GM12865 (cell line): Measurements from ENCODE around the gene NOSTRIN.
"Not testable (repeated sequence)": the region's sequence is repeated elsewhere in the genome, so short reads cannot be mapped to it uniquely, and the experiment has no call there.

Experiments used
- DNase-seq: peaks from one replicate; pipeline ENCODE4 v3.0.0; 2010; ENCODE audit warnings: low read depth
- H3K4me3 ChIP-seq: 2 replicates; pipeline ENCODE4 v1.5.1; 2011; ENCODE audit warnings: mild to moderate bottlenecking, low read depth, low read length, control low read depth
- TF ChIP-seq, protein P1 (sequence below): IDR thresholded peaks from 2 replicates; pipeline ENCODE4 v1.5.1; 2011; ENCODE audit warnings: low read length, control low read depth, low read depth, inconsistent platforms; ENCODE audit not compliant: insufficient read depth; ENCODE audit errors: missing control alignments

Gene NOSTRIN

DNA sequence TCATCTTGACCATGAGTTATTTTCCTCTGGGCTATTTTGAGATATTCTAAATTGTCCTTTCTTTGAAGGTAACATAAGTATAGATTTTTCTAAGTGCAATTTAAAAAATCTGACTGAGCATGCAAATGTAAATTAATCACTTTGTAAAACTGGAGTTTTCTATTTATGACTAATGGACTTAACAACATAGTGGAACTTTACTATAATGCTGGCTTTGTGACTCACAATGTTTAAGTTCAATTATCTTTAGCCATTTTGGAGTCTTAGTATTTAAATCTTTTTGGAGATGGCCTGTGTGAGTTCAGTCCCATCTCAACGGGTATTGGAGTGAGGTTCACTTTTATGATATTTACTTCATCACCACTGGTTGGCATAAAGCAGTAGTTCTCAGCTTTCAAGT is 35.2 kb upstream of the NOSTRIN start:
- TF ChIP-seq, protein P1, sequence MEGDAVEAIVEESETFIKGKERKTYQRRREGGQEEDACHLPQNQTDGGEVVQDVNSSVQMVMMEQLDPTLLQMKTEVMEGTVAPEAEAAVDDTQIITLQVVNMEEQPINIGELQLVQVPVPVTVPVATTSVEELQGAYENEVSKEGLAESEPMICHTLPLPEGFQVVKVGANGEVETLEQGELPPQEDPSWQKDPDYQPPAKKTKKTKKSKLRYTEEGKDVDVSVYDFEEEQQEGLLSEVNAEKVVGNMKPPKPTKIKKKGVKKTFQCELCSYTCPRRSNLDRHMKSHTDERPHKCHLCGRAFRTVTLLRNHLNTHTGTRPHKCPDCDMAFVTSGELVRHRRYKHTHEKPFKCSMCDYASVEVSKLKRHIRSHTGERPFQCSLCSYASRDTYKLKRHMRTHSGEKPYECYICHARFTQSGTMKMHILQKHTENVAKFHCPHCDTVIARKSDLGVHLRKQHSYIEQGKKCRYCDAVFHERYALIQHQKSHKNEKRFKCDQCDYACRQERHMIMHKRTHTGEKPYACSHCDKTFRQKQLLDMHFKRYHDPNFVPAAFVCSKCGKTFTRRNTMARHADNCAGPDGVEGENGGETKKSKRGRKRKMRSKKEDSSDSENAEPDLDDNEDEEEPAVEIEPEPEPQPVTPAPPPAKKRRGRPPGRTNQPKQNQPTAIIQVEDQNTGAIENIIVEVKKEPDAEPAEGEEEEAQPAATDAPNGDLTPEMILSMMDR = no peak
- H3K4me3 ChIP-seq = no peak overlapping the region
- DNase-seq = no peak

DNA sequence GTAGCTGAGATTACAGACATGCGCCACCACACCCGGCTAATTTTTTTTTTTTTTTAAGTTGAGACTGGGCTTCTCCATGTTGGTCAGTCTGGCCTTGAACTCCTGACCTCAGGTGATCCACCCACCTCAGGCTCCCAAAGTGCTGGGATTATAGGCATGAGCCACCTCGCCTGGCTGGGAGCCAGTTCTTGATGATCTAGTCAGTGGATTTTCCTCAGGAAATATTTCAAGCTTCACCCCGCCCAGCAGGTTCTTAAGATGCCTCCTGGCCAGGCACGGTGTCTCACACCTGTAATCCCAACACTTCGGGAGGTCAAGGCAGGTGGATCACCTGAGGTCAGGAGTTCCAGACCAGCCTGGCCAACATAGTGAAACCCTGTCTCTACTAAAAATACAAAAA is 34.1 kb upstream of the NOSTRIN start:
- DNase-seq = not testable (repeated sequence)

DNA sequence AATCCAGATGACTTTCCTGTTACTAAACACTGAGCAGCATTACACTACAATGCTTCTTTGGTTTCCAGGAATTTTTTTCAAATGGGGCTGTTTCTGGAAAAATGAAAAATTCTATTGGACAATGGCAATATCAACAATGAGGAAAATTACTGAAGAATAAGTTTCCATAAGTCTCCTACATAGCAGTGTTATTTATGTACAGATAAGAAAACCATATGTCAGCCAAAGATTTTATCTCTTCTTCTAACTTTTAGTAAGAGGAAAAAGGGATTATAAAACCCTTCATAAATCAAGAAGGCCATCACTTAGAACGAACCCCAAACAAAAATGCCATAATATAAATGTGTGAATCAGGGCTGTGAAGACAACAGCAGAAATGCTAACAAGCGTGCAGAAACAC is 31.6 kb upstream of the NOSTRIN start:
- DNase-seq = no peak
- TF ChIP-seq, protein P1 = no peak
- H3K4me3 ChIP-seq = no peak overlapping the region

More for the DNA sequence above, 34.1 kb upstream of the NOSTRIN start:
- H3K4me3 ChIP-seq = not testable (repeated sequence)

DNA sequence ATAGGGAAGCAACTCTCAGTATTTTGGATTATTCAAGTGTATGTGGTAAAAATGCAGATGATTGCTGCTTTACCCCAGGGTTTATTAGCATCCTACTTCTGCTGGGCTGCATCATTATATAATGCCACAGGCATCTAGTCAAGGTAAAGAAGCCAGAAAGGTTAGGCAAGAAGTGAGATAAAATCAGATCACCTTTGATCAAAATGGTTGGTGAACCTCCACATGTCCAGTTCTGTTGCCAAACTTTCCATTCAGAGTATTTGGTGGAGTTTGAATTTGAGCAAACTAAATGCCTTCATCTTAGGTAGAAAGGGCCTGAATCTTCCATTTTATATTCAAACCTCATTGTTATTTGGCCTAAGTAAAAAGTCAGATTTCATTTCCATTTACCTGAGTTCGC is 29.7 kb upstream of the NOSTRIN start:
- TF ChIP-seq, protein P1 = no peak
- no peak overlapping the region for H3K4me3 ChIP-seq
- DNase-seq = no peak

DNA sequence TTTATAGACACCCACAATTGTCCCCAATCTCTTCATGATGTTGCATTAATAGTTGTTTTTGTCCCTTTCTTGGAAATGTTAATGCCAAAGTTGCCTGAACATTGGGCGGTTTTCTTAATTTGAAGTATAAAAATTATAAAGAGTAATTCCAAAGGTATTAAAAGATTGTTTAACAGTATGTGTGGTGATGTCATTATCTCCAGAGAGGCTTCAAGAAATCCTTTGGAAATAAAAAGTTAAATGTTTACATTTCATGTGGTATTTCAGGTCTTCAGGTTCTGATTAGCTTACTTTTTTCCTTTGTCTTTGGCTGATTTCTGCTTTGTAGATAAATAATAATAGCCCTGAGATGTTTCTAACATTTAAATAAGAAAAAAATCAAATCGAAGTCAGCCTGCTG is 29.3 kb upstream of the NOSTRIN start:
- DNase-seq = no peak
- H3K4me3 ChIP-seq = no peak overlapping the region
- TF ChIP-seq, protein P1 = no peak

DNA sequence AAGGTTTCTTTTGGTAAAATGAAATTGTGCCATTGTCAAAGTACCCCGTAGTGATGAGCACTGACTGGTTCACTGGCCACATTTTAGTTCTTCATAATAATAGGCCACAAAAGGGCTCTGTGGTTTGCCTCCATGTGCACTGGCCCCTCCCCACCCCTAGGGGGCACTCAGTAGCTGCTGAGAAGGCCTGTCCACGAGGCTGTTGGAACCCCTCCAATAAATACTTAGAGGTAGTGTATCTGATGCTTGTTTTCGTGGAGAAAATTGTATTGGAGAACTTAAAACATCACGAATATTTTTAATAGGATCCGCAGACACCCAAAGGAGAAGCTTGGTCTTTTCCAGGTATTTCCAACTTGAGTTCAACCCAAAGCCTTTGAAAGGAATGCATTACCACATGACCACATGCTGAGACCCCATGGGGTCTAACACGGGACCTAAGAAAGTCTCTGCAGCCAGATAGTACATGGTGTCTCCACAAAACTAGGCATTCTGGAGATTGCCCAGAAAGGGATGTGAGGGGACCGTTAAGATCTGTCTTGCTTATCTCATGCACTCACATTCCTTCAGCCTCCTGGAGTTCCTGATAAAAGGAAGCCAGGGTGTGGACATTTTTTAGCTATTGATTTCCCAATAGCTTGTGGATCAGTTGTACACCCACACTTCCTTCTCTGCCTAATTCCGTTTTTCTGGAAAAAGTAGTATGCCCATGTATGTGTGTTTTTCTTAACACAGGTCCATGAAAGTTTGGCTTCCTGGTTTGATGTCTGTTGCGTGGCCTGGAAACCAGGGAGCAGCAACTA is 28.5 kb upstream of the NOSTRIN start:
- DNase-seq = peak; percentile 66
- TF ChIP-seq, protein P1 = peak; percentile 72
- H3K4me3 ChIP-seq = no peak overlapping the region

DNA sequence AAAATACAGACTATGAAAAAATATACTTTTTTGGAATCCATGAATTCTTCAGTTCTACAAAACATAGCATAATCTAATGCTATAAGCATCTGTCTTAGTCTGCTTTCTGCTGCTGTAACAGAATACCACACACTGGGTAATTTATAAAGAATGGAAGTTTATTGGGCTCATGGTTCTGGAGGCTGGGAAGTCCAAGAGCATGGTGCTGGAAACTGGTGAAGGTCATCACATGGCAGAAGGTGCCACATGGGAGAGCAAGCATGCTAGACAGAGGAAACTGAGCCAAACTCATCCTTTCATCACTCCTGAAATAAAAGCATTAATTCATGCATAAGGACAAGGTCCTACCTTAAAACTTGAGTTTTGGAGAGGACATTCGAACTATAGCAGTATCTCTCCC is 26.6 kb upstream of the NOSTRIN start:
- DNase-seq = no peak
- TF ChIP-seq, protein P1 = no peak
- no peak overlapping the region for H3K4me3 ChIP-seq
